Small intestine (tissue), 16 donors: ENCODE measurements around the gene DEFB128. TPM values are rescaled to one million over a fixed set of nuclear protein-coding genes. Genes with fewer than 3 reads are reported as not detected.
"Not testable (repeated sequence)": the region's sequence is repeated elsewhere in the genome, so short reads cannot be mapped to it uniquely, and the experiment has no call there.

Experiments
- DNase-seq, 2 donors: peaks; one replicate each; pipeline versions ENCODE4 v3.0.0 to v3.0.0-alpha.2; 2013
- FAIRE-seq: peaks from 2 replicates; lab custom pipeline; 2012; peaks lifted over from hg19 to GRCh38; lab: Jason Lieb, UNC
- H3K27ac ChIP-seq, 3 donors: one replicate each; pipeline ENCODE4 v1.5.1; 2013; ENCODE audit warnings: low read length in 2 of 3, mild to moderate bottlenecking in 2 of 3, control low read depth in 1 of 3, inconsistent platforms in 1 of 3, low read depth in 1 of 3, moderate library complexity in 1 of 3
- H3K27me3 ChIP-seq, 3 donors: one replicate each; pipeline ENCODE4 v1.6.1; 2013; ENCODE audit warnings: low read length in 3 of 3, inconsistent platforms in 1 of 3; ENCODE audit not compliant: control insufficient read depth in 3 of 3, insufficient read depth in 3 of 3
- H3K36me3 ChIP-seq, 3 donors: one replicate each; pipeline ENCODE4 v1.6.1; 2013; ENCODE audit warnings: low read length in 3 of 3, inconsistent platforms in 1 of 3, low read depth in 1 of 3, mild to moderate bottlenecking in 1 of 3, moderate library complexity in 1 of 3; ENCODE audit not compliant: control insufficient read depth in 3 of 3, insufficient read depth in 2 of 3
- H3K4me1 ChIP-seq, 3 donors: one replicate each; pipeline ENCODE4 v1.6.1; 2013; ENCODE audit warnings: low read length in 2 of 3, inconsistent platforms in 1 of 3, low read depth in 1 of 3, mild to moderate bottlenecking in 1 of 3, moderate library complexity in 1 of 3; ENCODE audit not compliant: control insufficient read depth in 3 of 3, insufficient read depth in 2 of 3
- H3K4me3 ChIP-seq, 3 donors: one replicate each; pipeline ENCODE4 v1.5.1; 2013; ENCODE audit warnings: low read length in 3 of 3, control low read depth in 1 of 3, inconsistent platforms in 1 of 3, low read depth in 1 of 3, mild to moderate bottlenecking in 1 of 3, moderate library complexity in 1 of 3
- H3K9me3 ChIP-seq, 2 donors: one replicate each; pipeline ENCODE4 v1.6.1; 2013; ENCODE audit warnings: low read depth in 1 of 2, low read length in 1 of 2; ENCODE audit not compliant: control insufficient read depth in 2 of 2, insufficient read depth in 1 of 2
- WGBS, 3 donors: extraction: QIAGEN DNeasy Blood & Tissue Kit; methylation state at CpG; one replicate each; pipeline ENCODE4 v1.1.7; 2013; 5-methylcytosine and 5-hydroxymethylcytosine counted together
- long read RNA-seq, 10 donors: transcript quantifications; one replicate each; lab custom pipeline, GENCODE V29; 2026
- polyA plus RNA-seq, 4 donors: library from polyadenylated mRNA; stranded (reverse) in 3 of 4; unstranded in 1 of 4; fragments of 200-250 nt in 3 of 4; fragments of 120-200 nt in 1 of 4; gene quantifications; one replicate each; pipeline versions ENCODE4 v1.2.1 to v1.2.3, GENCODE V29; 2013
- donor health status: healthy with polysubstance abuse.
- donor health status: control.
- donor health status: control.
- donor health status: Bipolar disorder and iron deficiency.
- donor health status: healthy.

DEFB128 gene
- polyA plus RNA-seq, result not detected
- long read RNA-seq, donor 1, result 0 reads
- long read RNA-seq, donor 2, result 0 reads
- long read RNA-seq, donor 3, result 0 reads
- long read RNA-seq, donor 4, result 0 reads
- long read RNA-seq, donor 5, result 0 reads
- long read RNA-seq, donor 6, result 0 reads
- long read RNA-seq, donor 7, result 0 reads
- long read RNA-seq, donor 8, result 0 reads
- long read RNA-seq, donor 9, result 0 reads
- long read RNA-seq, donor 10, result 0 reads

DNA sequence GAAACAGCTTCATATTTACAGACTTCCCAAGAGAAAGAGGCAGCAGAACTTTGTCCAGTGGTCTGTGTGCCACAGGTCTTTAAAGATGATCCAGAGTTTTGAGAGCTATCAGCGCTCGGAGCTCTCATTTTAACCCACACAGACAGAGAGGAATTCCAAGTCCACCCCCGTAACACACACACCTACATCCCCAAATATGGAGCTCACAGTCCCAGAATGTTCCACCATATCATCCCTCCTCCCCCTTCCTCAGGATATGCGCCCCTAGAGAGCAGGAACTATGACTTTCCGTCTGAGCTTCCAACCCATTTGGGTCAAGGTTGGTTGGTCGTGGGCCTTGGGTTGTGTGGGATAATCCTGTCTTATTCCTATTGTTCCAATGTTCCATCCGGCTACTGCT, at the start of gene DEFB128:
Gene DEFB128 (minus strand): TSS at position 101 of the 400 bp plus-strand sequence. CDS start 88 bp downstream, at position 13.
- no peaks in the 10 kb centered on the region for H3K4me1 ChIP-seq
- H3K4me3 ChIP-seq, result no peak within 1 kb of the TSS
- FAIRE-seq (no peak), DNase-seq (no peak)
- peaks cover 0 to 3% (median 0%) of the 10 kb centered on the region in 3 donors for H3K27me3 ChIP-seq
- H3K27ac ChIP-seq, result no peak within 1 kb of the TSS
- no peaks in the 10 kb centered on the region for H3K36me3 ChIP-seq
- 60 to 70% (median 69%) methylated on average over 7 of the region's 7 CpGs for WGBS, 3 donors
- H3K9me3 ChIP-seq, result no peaks in the 10 kb centered on the region

DNA sequence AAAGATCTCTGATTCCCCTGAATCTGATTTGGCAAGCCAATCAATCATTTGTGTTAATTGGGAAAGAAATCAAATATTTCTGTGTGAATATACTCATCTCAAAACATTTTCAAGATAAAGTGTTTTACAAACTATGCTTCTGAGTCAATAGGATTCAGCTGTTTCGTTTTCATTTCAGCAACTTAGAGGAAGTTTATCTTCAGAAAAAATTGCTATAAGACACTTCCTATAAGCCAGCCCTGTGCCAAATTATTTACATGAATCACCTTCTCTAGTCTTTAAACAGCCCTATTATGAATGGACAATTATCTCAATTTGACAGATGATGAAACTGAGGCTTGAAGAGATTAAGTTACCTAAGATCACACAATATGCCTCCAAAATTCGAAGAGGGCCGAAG, 48.4 kb upstream of the DEFB128 start:
- 44 to 56% (median 52%) methylated on average over 3 of the region's 3 CpGs for WGBS, 3 donors
- no peaks in the 10 kb centered on the region for H3K4me1 ChIP-seq
- FAIRE-seq (no peak), DNase-seq (no peak)
- H3K4me3 ChIP-seq, result no peak overlapping the region
- H3K27ac ChIP-seq, result no peak overlapping the region
- H3K36me3 ChIP-seq, result no peaks in the 10 kb centered on the region
- H3K9me3 ChIP-seq, result no peaks in the 10 kb centered on the region
- H3K27me3 ChIP-seq, result no peaks in the 10 kb centered on the region

DNA sequence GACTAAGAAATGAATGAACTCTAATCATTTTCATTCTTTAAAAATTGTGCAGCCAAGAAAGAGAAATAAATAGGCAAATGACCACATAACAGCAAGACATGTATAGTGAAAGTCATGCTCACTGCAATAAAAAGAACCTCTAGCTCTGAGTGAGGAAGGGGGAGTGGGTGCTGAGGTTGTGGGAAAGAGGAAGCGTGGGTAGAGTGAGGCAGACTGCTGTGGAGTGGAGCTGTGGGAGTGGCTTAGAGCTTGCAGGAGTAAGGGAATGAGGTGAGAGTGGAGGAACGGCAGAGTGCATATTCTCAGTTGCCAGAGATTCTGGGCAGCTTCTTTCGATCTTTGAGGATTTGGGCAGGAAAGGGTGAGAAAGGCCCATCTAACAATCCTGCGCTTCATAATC, 48.0 kb upstream of the DEFB128 start:
- no peak for DNase-seq

DNA sequence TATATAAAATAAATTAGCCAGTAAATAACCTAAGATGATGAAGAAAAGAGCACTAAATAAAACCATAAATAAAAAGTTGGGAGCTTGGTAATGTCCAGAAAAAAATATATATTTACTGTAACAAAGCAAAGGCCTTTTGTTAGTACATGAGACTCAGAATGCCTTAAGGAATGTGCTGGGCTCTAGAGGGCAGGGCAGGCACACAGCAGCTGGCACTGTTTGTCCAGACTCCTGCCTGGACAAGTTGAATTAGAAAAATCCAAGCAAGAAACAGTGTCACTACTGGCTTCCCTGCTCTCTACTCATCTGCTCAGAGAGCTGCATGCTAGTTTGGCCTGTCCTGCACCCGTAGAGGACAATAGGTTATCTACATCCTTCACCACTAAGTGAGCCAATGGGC, 46.4 kb upstream of the DEFB128 start:
- WGBS, 3 donors, result 65 to 84% (median 73%) methylated on average over 1 of the region's 1 CpG
- no peak for FAIRE-seq
- Histone ChIP-seq H3K27me3 (no peaks in the 10 kb centered on the region), H3K27ac (no peak overlapping the region), H3K9me3 (no peaks in the 10 kb centered on the region), H3K4me1 (no peaks in the 10 kb centered on the region), H3K36me3 (no peaks in the 10 kb centered on the region), H3K4me3 (no peak overlapping the region)
- no peak for DNase-seq

More for the DNA sequence above, 48.0 kb upstream of the DEFB128 start:
- Histone ChIP-seq H3K36me3 (no peaks in the 10 kb centered on the region), H3K4me1 (no peaks in the 10 kb centered on the region), H3K9me3 (no peaks in the 10 kb centered on the region), H3K4me3 (no peak overlapping the region), H3K27me3 (no peaks in the 10 kb centered on the region), H3K27ac (no peak overlapping the region)
- FAIRE-seq, result no peak
- WGBS, 3 donors, result 41 to 59% (median 48%) methylated on average over 4 of the region's 4 CpGs

DNA sequence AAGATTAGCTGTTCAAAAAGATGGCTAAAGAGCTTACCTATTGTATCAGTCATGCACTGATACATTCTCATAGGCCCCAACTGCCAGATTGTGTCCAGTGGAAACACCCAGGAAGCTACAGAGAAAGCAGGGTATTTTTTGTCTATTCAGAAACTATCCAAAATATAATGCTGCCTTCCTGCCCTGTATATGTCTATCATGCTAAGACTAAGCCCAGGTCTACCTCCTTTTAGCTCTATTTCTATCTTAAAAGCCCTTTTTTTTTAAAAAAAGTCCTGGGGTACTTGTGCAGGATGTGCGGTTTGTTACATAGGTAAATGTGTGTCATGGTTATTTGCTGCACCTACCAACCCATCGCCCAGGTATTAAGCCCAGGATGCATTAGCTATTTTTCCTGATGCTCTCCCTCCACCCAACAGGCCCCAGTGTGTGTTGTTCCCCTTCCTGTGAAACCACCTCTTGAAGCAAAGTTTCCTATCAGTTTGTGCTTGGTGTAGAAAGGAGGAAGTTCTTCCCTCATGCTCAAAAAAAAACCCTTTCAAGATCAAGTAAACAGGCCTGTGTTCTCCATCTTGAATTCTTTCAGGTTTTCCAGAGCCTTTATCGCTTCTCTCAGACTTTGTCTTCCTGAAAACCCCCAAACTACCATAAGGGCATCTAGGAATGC, 38.1 kb upstream of the DEFB128 start:
- H3K36me3 ChIP-seq, result no peaks in the 10 kb centered on the region
- FAIRE-seq (no peak), DNase-seq (no peak)
- peaks cover 0 to 2% (median 0%) of the 10 kb centered on the region in 3 donors for H3K27me3 ChIP-seq
- 65 to 80% (median 68%) methylated on average over 3 of the region's 3 CpGs for WGBS, 3 donors
- H3K4me1 ChIP-seq, result no peaks in the 10 kb centered on the region
- H3K27ac ChIP-seq, result no peak overlapping the region
- no peak overlapping the region for H3K4me3 ChIP-seq
- H3K9me3 ChIP-seq, result no peaks in the 10 kb centered on the region

DNA sequence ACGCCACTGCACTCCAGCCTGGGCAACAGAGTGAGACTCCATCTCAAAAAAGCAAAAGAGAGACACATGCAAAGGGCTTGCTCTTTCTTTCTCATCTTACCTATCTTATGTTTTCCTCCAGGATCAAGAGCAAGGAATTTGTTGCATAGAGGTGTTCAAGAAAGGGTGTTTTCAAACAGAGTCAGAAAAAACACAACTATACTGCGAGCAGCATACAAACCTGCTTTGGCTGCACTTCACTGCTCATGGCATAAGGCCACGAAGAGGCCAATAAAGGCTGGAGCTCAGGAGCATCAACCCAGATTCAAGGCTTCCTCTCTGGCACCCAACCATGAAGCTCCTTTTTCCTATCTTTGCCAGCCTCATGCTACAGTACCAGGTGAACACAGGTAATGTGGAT, 37.4 kb upstream of the DEFB128 start, which contains the start of gene DEFB129:
Gene DEFB129 (plus strand): TSS at position 301 of the 400 bp plus-strand sequence. CDS start 31 bp downstream, at position 332.
- Histone ChIP-seq H3K4me3 (no peak within 1 kb of the TSS), H3K9me3 (no peaks in the 10 kb centered on the region), H3K27me3 (peaks cover 0 to 2% (median 0%) of the 10 kb centered on the region in 3 donors), H3K27ac (no peak within 1 kb of the TSS), H3K4me1 (no peaks in the 10 kb centered on the region), H3K36me3 (no peaks in the 10 kb centered on the region)
- DNase-seq (no peak), FAIRE-seq (no peak)
- WGBS, 3 donors, result 76 to 83% (median 81%) methylated on average over 3 of the region's 3 CpGs

DNA sequence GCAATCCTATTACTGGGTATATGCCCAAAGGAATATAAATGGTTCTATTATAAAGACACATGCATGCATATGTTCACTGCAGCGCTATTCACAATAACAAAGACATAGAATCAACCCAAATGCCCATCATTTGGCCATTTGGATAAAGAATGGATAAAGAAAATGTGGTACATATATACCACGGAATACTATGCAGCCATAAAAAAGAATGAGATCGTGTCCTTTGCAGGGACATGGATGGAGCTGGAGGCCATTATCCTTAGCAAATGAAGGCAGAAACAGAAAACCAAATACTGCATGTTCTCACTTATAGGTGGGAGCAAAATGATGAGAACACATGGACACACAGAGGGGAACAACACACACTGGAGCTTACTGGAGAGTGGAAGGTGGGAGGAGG, 36.4 kb upstream of the DEFB128 start:
- FAIRE-seq, result not testable (repeated sequence)

DNA sequence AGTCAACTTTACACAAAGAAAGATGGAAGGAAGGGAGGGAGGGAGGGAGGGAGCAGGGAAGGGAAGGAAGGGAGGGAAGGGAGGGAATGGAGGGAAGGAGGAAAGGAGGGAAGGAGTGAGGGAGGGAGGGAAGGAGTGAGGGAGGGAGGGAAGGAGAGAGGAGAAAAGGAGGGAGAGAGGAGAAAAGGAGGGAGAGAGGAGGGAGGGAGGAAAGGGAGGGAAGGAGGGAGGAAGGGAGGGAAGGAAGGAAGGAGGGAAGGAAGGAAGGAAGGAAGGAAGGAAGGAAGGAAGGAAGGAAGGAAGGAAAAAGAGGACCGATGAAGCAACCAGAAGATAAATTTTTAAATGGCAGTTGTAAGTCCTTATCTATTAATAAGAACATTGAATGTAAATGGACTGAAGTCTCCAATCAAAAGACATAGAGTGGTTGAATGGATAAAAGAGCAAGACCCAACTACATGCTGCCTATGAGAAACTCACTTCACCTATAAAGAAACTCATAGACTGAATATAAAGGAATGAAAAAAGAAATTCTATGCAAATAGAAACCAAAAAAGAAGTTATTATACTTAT, 31.8 kb upstream of the DEFB128 start:
- Histone ChIP-seq H3K9me3 (no peaks in the 10 kb centered on the region), H3K4me1 (no peaks in the 10 kb centered on the region), H3K36me3 (no peaks in the 10 kb centered on the region), H3K27ac (no peak overlapping the region), H3K4me3 (no peak overlapping the region), H3K27me3 (peaks cover 0 to 4% (median 3%) of the 10 kb centered on the region in 3 donors)
- DNase-seq (no peak), FAIRE-seq (no peak)
- WGBS, 3 donors, result 44 to 56% (median 53%) methylated on average over 1 of the region's 1 CpG

More for the DNA sequence above, 36.4 kb upstream of the DEFB128 start:
- not testable (repeated sequence) for H3K27ac ChIP-seq, DNase-seq, H3K4me1 ChIP-seq, H3K36me3 ChIP-seq, H3K9me3 ChIP-seq, H3K27me3 ChIP-seq, H3K4me3 ChIP-seq
- 74 to 86% (median 81%) methylated on average over 3 of the region's 3 CpGs for WGBS, 3 donors
